Measurements from ENCODE around the gene SENP1. TPM values are rescaled to one million over a fixed set of nuclear protein-coding genes. Genes with fewer than 3 reads are reported as not detected.

SENP1 gene
- total and polyA plus RNA-seq, 7 donors = 4.2 to 26.0 (median 16.9) TPM

GRCh38 chr12:48007206-48007605 is 98.7 kb downstream of the SENP1 start:
- intact Hi-C loops (cut with DNase I) = no loop called here
- no peaks in the 10 kb centered on the region for H3K9me3 ChIP-seq
- no peak overlapping the region for H3K27ac ChIP-seq
- TF ChIP-seq POLR2AphosphoS5 (IDR thresholded peaks at IDR 0.05) (no peak), EP300 (IDR thresholded peaks at IDR 0.05) (no peak), POLR2A (IDR thresholded peaks at IDR 0.05) (no peak), CTCF (IDR thresholded peaks at IDR 0.05) (no peak)
- H3K4me3 ChIP-seq = no peak overlapping the region
- peaks cover 0 to 30% (median 28%) of the 10 kb centered on the region in 4 donors for H3K4me1 ChIP-seq
- 81 to 92% methylated on average over 4 of the region's 4 CpGs for WGBS, 2 donors
- peaks cover 26 to 71% (median 43%) of the 10 kb centered on the region in 3 donors for H3K27me3 ChIP-seq
- H3K36me3 ChIP-seq = no peaks in the 10 kb centered on the region
- DNase-seq = no peak

GRCh38 chr12:48005750-48006021 is 100.2 kb downstream of the SENP1 start:
- Histone ChIP-seq H3K27me3 (peaks cover 29 to 82% (median 46%) of the 10 kb centered on the region in 3 donors), H3K4me3 (no peak overlapping the region), H3K9me3 (no peaks in the 10 kb centered on the region), H3K36me3 (no peaks in the 10 kb centered on the region), H3K27ac (no peak overlapping the region), H3K4me1 (peaks cover 0 to 45% (median 43%) of the 10 kb centered on the region in 4 donors)
- TF ChIP-seq POLR2AphosphoS5 (IDR thresholded peaks at IDR 0.05) (no peak), POLR2A (IDR thresholded peaks at IDR 0.05) (no peak), CTCF (IDR thresholded peaks at IDR 0.05) (no peak), EP300 (IDR thresholded peaks at IDR 0.05) (no peak)
- DNase-seq = no peak
- intact Hi-C loops (cut with DNase I) = no loop called here

- no peaks in the 10 kb centered on the region for H3K36me3 ChIP-seq
- peaks cover 0 to 46% (median 43%) of the 10 kb centered on the region in 4 donors for H3K4me1 ChIP-seq
- intact Hi-C loops (cut with DNase I) = no loop called here
- WGBS, 2 donors = 48 to 69% methylated on average over 30 of the region's 30 CpGs
- H3K9me3 ChIP-seq = no peaks in the 10 kb centered on the region
- TF ChIP-seq POLR2AphosphoS5 (IDR thresholded peaks at IDR 0.05) (no peak), EP300 (IDR thresholded peaks at IDR 0.05) (no peak), CTCF (IDR thresholded peaks at IDR 0.05) (no peak), POLR2A (IDR thresholded peaks at IDR 0.05) (no peak)
- peak overlapping the region in 1 of 4 donors; percentile 36 for H3K4me3 ChIP-seq
- DNase-seq = no peak
- H3K27ac ChIP-seq = no peak overlapping the region
- peaks cover 29 to 87% (median 46%) of the 10 kb centered on the region in 3 donors for H3K27me3 ChIP-seq
Measured at GRCh38 chr12:48005001-48005749, 100.7 kb downstream of the SENP1 start.

- 1% methylated on average over 83 of the region's 83 CpGs for WGBS, 2 donors
- Histone ChIP-seq H3K9me3 (no peaks in the 10 kb centered on the region), H3K4me3 (peak within 1 kb of the TSS in 3 of 4 donors; percentile 21 to 39 (median 36)), H3K27me3 (peaks cover 29 to 95% (median 50%) of the 10 kb centered on the region in 3 donors), H3K4me1 (peaks cover 0 to 46% (median 43%) of the 10 kb centered on the region in 4 donors), H3K36me3 (no peaks in the 10 kb centered on the region), H3K27ac (no peak within 1 kb of the TSS)
- TF ChIP-seq POLR2A (IDR thresholded peaks at IDR 0.05) (no peak), EP300 (IDR thresholded peaks at IDR 0.05) (no peak), CTCF (IDR thresholded peaks at IDR 0.05) (no peak)
- intact Hi-C loops (cut with DNase I) = no loop called here
- no peak for DNase-seq
Measured at GRCh38 chr12:48004053-48004941, 101.6 kb downstream of the SENP1 start, which contains the start of gene COL2A1. Gene COL2A1 (minus strand): TSS chr12:48004476. CDS start chr12:48004321, 155 bp downstream.

All from sigmoid colon (tissue), 7 donors.